HEK293 (cell line): ENCODE results near the gene CXCL16.

ENCODE experiments used
- CTCF ChIA-PET: fragments of 350-600 bp; formaldehyde crosslinking; extraction: SDS; loops from one replicate; lab custom pipeline; 2021; ENCODE audit warnings: antibody characterized with exemption; lab: Yijun Ruan, JAX
- POLR2A ChIA-PET: fragments of 300-600 bp; formaldehyde crosslinking; extraction: SDS; loops from one replicate; lab custom pipeline; 2020; ENCODE audit warnings: antibody characterized with exemption, inconsistent platforms; lab: Yijun Ruan, JAX
- H3K27ac ChIP-seq: fragments of 200-500 bp; sonication (Bioruptor generic); 2 replicates; pipeline ENCODE4 v1.5.1; 2014; ENCODE audit warnings: low read depth, low read length, control low read depth, inconsistent platforms; ENCODE audit errors: extremely low read depth
- H3K36me3 ChIP-seq, 2 experiments: fragments of 200-500 bp in 1 of 2; sonication (Bioruptor generic) in 1 of 2; 1 replicate in 1 of 2; 2 replicates in 1 of 2; pipeline ENCODE4 v1.5.1; 2014 to 2017; ENCODE audit warnings: inconsistent platforms in 2 of 2, low read length in 2 of 2; ENCODE audit not compliant: control insufficient read depth in 2 of 2, insufficient read depth in 1 of 2
- H3K4me1 ChIP-seq: fragments of 200-500 bp; sonication (Bioruptor generic); 2 replicates; pipeline ENCODE4 v1.5.1; 2014; ENCODE audit warnings: mild to moderate bottlenecking, low read length, inconsistent platforms; ENCODE audit not compliant: control insufficient read depth, insufficient read depth
- H3K4me3 ChIP-seq: 2 replicates; pipeline ENCODE4 v1.5.1; 2011; ENCODE audit warnings: low read depth, mild to moderate bottlenecking, control low read depth, low read length, moderate library complexity
- H3K9me3 ChIP-seq: fragments of 200-500 bp; sonication (Bioruptor generic); 2 replicates; pipeline ENCODE4 v1.5.1; 2014; ENCODE audit warnings: low read depth, low read length, inconsistent platforms; ENCODE audit not compliant: control insufficient read depth, insufficient read depth
- EGR2 ChIP-seq: fragments of 450-650 bp; formaldehyde crosslinking; IDR thresholded peaks from 2 replicates; pipeline ENCODE4 v1.5.1; 2016; ENCODE audit warnings: low read depth, missing biosample characterization, missing genetic modification characterization
- ELK4 ChIP-seq: IDR thresholded peaks from 2 replicates; pipeline ENCODE4 v1.6.1; 2011; ENCODE audit warnings: mild to moderate bottlenecking, low read depth, low read length, borderline replicate concordance
- IKZF3 ChIP-seq: fragments of 450-650 bp; IDR thresholded peaks from 2 replicates; pipeline ENCODE4 v1.5.0; 2018; ENCODE audit warnings: missing biosample characterization, mild to moderate bottlenecking, missing genetic modification characterization, moderate library complexity
- INSM2 ChIP-seq: fragments of 450-650 bp; formaldehyde crosslinking; IDR thresholded peaks from 2 replicates; pipeline ENCODE4 v1.5.1; 2016; ENCODE audit warnings: missing biosample characterization, missing genetic modification characterization
- KLF10 ChIP-seq: fragments of 450-650 bp; IDR thresholded peaks from 2 replicates; pipeline ENCODE4 v1.5.1; 2018; ENCODE audit warnings: missing biosample characterization, mild to moderate bottlenecking, missing genetic modification characterization
- PATZ1 ChIP-seq: fragments of 450-650 bp; formaldehyde crosslinking; IDR thresholded peaks from 2 replicates; pipeline ENCODE4 v1.5.1; 2016; ENCODE audit warnings: missing biosample characterization, missing genetic modification characterization
- SETDB1 ChIP-seq: IDR thresholded peaks from one replicate; pipeline ENCODE4 v1.6.1; 2017; ENCODE audit warnings: mild to moderate bottlenecking, low read length, moderate library complexity, mixed read lengths; ENCODE audit not compliant: insufficient read length
- TRIM28 ChIP-seq: IDR thresholded peaks from 2 replicates; pipeline ENCODE4 v1.6.1; 2011; ENCODE audit warnings: low read length, control low read depth, borderline replicate concordance
- YY1 ChIP-seq: fragments of 450-650 bp; formaldehyde crosslinking; IDR thresholded peaks from 2 replicates; pipeline ENCODE4 v1.5.1; 2018; ENCODE audit warnings: missing biosample characterization, missing genetic modification characterization
- ZFHX2 ChIP-seq: fragments of 450-650 bp; formaldehyde crosslinking; conservative IDR thresholded peaks from 2 replicates; pipeline ENCODE4 v1.5.1; 2016; ENCODE audit warnings: missing biosample characterization, missing genetic modification characterization
- ZNF335 ChIP-seq: fragments of 450-650 bp; formaldehyde crosslinking; conservative IDR thresholded peaks from 2 replicates; pipeline ENCODE4 v1.5.1; 2016; ENCODE audit warnings: missing biosample characterization, missing genetic modification characterization
- ZNF501 ChIP-seq: fragments of 450-650 bp; formaldehyde crosslinking; IDR thresholded peaks from 2 replicates; pipeline ENCODE4 v1.5.1; 2016; ENCODE audit warnings: missing biosample characterization, missing genetic modification characterization
- ZNF558 ChIP-seq: fragments of 450-650 bp; formaldehyde crosslinking; IDR thresholded peaks from 2 replicates; pipeline ENCODE4 v1.5.1; 2016; ENCODE audit warnings: missing biosample characterization, missing genetic modification characterization
- ZNF629 ChIP-seq: fragments of 450-650 bp; formaldehyde crosslinking; IDR thresholded peaks from 2 replicates; pipeline ENCODE4 v1.5.1; 2017; ENCODE audit warnings: missing biosample characterization, missing genetic modification characterization
- TF ChIP-seq, protein P1 (sequence below): fragments of 450-650 bp; formaldehyde crosslinking; IDR thresholded peaks from 2 replicates; pipeline ENCODE4 v1.5.1; 2017; ENCODE audit warnings: missing biosample characterization, missing genetic modification characterization
- TF ChIP-seq, protein P2 (sequence below): fragments of 450-650 bp; formaldehyde crosslinking; IDR thresholded peaks from 2 replicates; pipeline ENCODE4 v1.5.1; 2016; ENCODE audit warnings: missing biosample characterization, missing genetic modification characterization
- TF ChIP-seq, protein P3 (sequence below): fragments of 450-650 bp; formaldehyde crosslinking; IDR thresholded peaks from 2 replicates; pipeline ENCODE4 v1.5.1; 2016; ENCODE audit warnings: missing biosample characterization, missing genetic modification characterization
- TF ChIP-seq, protein P4 (sequence below): fragments of 450-650 bp; IDR thresholded peaks from 2 replicates; pipeline ENCODE4 v1.5.1; 2018; ENCODE audit warnings: missing biosample characterization, missing genetic modification characterization

Gene CXCL16

DNA sequence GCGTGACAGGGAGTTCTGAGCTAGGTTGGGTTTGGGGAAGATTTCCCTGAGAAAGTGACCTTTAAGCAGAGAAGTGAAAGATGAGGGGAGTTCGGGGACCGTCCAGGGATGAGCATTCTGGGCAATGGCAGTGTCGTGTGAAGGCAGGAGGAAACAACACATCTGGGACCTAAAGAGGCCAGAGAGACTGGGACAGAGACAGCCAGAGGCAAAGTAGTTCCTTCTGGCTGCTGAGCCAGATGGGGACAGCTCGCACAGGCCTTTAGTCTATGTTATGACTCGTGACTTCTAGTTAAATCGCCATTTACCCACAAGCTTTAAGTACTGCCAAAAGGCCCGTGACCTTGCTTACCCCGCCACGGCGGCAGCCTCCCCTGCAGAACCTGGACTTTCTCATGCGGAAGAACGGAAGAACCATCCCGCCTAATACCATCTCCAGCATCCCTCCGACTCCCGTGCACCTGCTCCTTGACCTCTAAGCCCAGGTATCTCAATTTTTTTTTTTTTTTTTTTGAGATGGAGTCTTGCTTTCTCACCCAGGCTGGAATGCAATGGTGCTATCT, 17.0 kb downstream of the CXCL16 start:
- POLR2A ChIA-PET, result interaction anchor here (0.7 to 1.9 kb wide), 3 partner anchors 13 to 123 kb away, joined by 3 to 7 read pairs (median 6); partner anchors contain the start of gene ARRB2
- Histone ChIP-seq H3K9me3 (no peaks in the 10 kb centered on the region), H3K27ac (no peak overlapping the region), H3K4me1 (peaks cover 31% of the 10 kb centered on the region), H3K36me3 (peaks cover 4 to 30% of the 10 kb centered on the region in 2 experiments; a peak in 2 of 3 replicates), H3K4me3 (no peak overlapping the region)
- TF ChIP-seq, protein P1, sequence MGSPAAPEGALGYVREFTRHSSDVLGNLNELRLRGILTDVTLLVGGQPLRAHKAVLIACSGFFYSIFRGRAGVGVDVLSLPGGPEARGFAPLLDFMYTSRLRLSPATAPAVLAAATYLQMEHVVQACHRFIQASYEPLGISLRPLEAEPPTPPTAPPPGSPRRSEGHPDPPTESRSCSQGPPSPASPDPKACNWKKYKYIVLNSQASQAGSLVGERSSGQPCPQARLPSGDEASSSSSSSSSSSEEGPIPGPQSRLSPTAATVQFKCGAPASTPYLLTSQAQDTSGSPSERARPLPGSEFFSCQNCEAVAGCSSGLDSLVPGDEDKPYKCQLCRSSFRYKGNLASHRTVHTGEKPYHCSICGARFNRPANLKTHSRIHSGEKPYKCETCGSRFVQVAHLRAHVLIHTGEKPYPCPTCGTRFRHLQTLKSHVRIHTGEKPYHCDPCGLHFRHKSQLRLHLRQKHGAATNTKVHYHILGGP, result no peak
- TF ChIP-seq YY1 (tag by site-specific recombination), result no peak
- CTCF ChIA-PET, result interaction anchor here (0.6 to 2.5 kb wide), 2 partner anchors 67 to 106 kb away, joined by 5 to 16 read pairs; partner anchors contain the start of gene GLTPD2

DNA sequence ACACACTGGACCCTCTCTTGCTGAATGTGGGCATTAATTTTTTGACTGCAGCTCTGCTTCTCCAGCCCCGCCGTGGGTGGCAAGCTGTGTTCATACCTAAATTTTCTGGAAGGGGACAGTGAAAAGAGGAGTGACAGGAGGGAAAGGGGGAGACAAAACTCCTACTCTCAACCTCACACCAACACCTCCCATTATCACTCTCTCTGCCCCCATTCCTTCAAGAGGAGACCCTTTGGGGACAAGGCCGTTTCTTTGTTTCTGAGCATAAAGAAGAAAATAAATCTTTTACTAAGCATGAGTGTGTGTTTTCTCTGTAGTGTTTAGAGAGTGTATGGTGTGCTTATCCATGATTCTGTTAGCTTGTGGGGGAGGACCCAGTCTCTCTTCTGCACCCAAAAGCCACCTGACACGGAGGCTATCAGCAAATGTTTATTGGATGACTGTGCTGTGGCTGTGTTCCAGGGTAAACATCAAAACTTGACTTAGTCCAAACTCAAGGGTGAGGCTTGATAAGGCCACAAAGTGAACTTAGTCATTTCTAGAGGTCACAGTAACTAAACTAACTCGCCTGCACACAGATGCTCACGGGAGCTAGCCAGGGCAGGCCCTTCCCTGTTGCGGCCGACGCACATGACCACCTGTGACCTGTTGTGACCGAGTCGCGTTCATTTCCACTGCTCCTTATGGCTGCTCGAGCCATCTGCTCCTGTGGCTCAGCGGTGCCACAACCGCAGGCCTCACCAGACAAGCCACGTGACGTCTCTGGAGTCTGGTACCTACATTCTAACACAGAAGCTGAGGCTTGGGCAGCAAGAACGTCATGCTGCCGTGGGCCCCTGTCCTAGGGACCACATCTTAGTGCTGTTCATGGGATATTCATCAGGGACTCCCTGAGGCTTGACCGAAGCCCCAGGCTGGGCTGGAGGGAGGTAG, 18.3 kb downstream of the CXCL16 start:
- Histone ChIP-seq H3K36me3 (peaks cover 4 to 42% of the 10 kb centered on the region in 2 experiments; a peak in 2 of 3 replicates), H3K27ac (peak overlapping the region; percentile 63), H3K4me3 (no peak overlapping the region), H3K9me3 (no peaks in the 10 kb centered on the region), H3K4me1 (peaks cover 31% of the 10 kb centered on the region)
- ChIA-PET CTCF (interaction anchor here (0.6 to 2.5 kb wide), 4 partner anchors 11 to 182 kb away, joined by 3 to 16 read pairs (median 4); partner anchors contain the start of genes ARRB2, CHRNE and GLTPD2), POLR2A (interaction anchor here (0.8 to 1.9 kb wide), 6 partner anchors 9 to 69 kb away, joined by 4 to 10 read pairs (median 6); partner anchors contain the start of genes ARRB2, MED11 and PELP1)
- TF ChIP-seq, protein P2, sequence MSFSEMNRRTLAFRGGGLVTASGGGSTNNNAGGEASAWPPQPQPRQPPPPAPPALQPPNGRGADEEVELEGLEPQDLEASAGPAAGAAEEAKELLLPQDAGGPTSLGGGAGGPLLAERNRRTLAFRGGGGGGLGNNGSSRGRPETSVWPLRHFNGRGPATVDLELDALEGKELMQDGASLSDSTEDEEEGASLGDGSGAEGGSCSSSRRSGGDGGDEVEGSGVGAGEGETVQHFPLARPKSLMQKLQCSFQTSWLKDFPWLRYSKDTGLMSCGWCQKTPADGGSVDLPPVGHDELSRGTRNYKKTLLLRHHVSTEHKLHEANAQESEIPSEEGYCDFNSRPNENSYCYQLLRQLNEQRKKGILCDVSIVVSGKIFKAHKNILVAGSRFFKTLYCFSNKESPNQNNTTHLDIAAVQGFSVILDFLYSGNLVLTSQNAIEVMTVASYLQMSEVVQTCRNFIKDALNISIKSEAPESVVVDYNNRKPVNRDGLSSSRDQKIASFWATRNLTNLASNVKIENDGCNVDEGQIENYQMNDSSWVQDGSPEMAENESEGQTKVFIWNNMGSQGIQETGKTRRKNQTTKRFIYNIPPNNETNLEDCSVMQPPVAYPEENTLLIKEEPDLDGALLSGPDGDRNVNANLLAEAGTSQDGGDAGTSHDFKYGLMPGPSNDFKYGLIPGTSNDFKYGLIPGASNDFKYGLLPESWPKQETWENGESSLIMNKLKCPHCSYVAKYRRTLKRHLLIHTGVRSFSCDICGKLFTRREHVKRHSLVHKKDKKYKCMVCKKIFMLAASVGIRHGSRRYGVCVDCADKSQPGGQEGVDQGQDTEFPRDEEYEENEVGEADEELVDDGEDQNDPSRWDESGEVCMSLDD (tag by site-specific recombination), result 0 out of 2 replicates have a peak, but pooled peaks have one; percentile 19
- TF ChIP-seq ELK4, result no peak
- 0 out of 2 replicates have a peak, but pooled peaks have one; percentile 51 for TF ChIP-seq INSM2 (tag by site-specific recombination)
- TF ChIP-seq EGR2, result peak; percentile 33; the same call in 1 of the 2 replicates
- TF ChIP-seq TRIM28, result no peak
- no peak for TF ChIP-seq ZNF558 (tag by site-specific recombination)
- TF ChIP-seq, protein P3, sequence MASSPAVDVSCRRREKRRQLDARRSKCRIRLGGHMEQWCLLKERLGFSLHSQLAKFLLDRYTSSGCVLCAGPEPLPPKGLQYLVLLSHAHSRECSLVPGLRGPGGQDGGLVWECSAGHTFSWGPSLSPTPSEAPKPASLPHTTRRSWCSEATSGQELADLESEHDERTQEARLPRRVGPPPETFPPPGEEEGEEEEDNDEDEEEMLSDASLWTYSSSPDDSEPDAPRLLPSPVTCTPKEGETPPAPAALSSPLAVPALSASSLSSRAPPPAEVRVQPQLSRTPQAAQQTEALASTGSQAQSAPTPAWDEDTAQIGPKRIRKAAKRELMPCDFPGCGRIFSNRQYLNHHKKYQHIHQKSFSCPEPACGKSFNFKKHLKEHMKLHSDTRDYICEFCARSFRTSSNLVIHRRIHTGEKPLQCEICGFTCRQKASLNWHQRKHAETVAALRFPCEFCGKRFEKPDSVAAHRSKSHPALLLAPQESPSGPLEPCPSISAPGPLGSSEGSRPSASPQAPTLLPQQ (tag by site-specific recombination), result peak; percentile 70; the same call in 1 of the 2 replicates
- peak; percentile 84 for TF ChIP-seq ZNF629 (tag by site-specific recombination)
- TF ChIP-seq ZFHX2 (tag by site-specific recombination), result peak; percentile 38
- no peak for TF ChIP-seq SETDB1
- TF ChIP-seq KLF10 (tag by site-specific recombination), result no peak
- peak; percentile 30; the same call in 1 of the 2 replicates for TF ChIP-seq IKZF3 (tag by site-specific recombination)
- TF ChIP-seq ZNF335 (tag by site-specific recombination), result peak; percentile 46
- TF ChIP-seq PATZ1 (tag by site-specific recombination), result peak; percentile 32; the same call in 1 of the 2 replicates
- peak; percentile 68 for TF ChIP-seq ZNF501
- TF ChIP-seq, protein P4, sequence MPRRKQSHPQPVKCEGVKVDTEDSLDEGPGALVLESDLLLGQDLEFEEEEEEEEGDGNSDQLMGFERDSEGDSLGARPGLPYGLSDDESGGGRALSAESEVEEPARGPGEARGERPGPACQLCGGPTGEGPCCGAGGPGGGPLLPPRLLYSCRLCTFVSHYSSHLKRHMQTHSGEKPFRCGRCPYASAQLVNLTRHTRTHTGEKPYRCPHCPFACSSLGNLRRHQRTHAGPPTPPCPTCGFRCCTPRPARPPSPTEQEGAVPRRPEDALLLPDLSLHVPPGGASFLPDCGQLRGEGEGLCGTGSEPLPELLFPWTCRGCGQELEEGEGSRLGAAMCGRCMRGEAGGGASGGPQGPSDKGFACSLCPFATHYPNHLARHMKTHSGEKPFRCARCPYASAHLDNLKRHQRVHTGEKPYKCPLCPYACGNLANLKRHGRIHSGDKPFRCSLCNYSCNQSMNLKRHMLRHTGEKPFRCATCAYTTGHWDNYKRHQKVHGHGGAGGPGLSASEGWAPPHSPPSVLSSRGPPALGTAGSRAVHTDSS, result no peak
